IPS DF 6.9 (cell line): ENCODE measurements around the gene CETP.

Experiments
- DNase-seq: peaks from one replicate; pipeline ENCODE4 v3.0.0-alpha.2; 2013; ENCODE audit warnings: low read depth, low spot score
- H3K27ac ChIP-seq: one replicate; pipeline ENCODE4 v1.5.1; 2013; ENCODE audit warnings: low read length, control low read depth
- H3K27me3 ChIP-seq: 2 replicates; pipeline ENCODE4 v1.6.1; 2013; ENCODE audit warnings: mild to moderate bottlenecking, low read length; ENCODE audit not compliant: control insufficient read depth, insufficient read depth
- H3K36me3 ChIP-seq: 2 replicates; pipeline ENCODE4 v1.6.1; 2013; ENCODE audit warnings: low read length; ENCODE audit not compliant: control insufficient read depth, insufficient read depth
- H3K4me1 ChIP-seq: 2 replicates; pipeline ENCODE4 v1.6.1; 2013; ENCODE audit warnings: low read length; ENCODE audit not compliant: control insufficient read depth, insufficient read depth
- H3K4me3 ChIP-seq: 2 replicates; pipeline ENCODE4 v1.5.1; 2013; ENCODE audit warnings: mild to moderate bottlenecking, low read length
- H3K9me3 ChIP-seq: 2 replicates; pipeline ENCODE4 v1.6.1; 2013; ENCODE audit warnings: low read length, inconsistent platforms; ENCODE audit not compliant: control insufficient read depth, insufficient read depth
- WGBS: extraction: QIAGEN DNeasy Blood & Tissue Kit; methylation state at CpG from one replicate; pipeline ENCODE4 v1.1.7; 2013; ENCODE audit warnings: mixed read lengths, missing lambda C conversion rate; ENCODE audit not compliant: insufficient read length, insufficient coverage; 5-methylcytosine and 5-hydroxymethylcytosine counted together

Gene CETP, protein sequence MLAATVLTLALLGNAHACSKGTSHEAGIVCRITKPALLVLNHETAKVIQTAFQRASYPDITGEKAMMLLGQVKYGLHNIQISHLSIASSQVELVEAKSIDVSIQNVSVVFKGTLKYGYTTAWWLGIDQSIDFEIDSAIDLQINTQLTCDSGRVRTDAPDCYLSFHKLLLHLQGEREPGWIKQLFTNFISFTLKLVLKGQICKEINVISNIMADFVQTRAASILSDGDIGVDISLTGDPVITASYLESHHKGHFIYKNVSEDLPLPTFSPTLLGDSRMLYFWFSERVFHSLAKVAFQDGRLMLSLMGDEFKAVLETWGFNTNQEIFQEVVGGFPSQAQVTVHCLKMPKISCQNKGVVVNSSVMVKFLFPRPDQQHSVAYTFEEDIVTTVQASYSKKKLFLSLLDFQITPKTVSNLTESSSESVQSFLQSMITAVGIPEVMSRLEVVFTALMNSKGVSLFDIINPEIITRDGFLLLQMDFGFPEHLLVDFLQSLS

DNA sequence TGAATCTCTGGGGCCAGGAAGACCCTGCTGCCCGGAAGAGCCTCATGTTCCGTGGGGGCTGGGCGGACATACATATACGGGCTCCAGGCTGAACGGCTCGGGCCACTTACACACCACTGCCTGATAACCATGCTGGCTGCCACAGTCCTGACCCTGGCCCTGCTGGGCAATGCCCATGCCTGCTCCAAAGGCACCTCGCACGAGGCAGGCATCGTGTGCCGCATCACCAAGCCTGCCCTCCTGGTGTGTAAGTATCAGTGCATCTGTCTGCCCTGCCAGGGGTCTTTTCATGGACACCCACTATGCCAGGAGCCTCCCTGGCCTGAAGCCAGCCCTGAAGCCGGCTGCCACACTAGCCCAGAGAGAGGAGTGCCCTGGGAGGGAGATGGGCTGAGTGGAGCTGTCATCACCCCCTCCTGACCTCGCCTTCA lies at the start of gene CETP:
Gene CETP, plus strand, starts transcription at position 100 of the 431 bp plus-strand sequence. Its CDS starts 30 bp downstream, at position 130.
- no peak within 1 kb of the TSS for H3K4me3 ChIP-seq
- WGBS = no CpG with 5 or more reads among the region's 12 CpGs
- no peaks in the 10 kb centered on the region for H3K9me3 ChIP-seq
- no peak within 1 kb of the TSS for H3K27ac ChIP-seq
- DNase-seq = no peak
- H3K36me3 ChIP-seq = no peaks in the 10 kb centered on the region
- H3K27me3 ChIP-seq = no peaks in the 10 kb centered on the region
- no peaks in the 10 kb centered on the region; the same call in 1 of the 2 replicates for H3K4me1 ChIP-seq

DNA sequence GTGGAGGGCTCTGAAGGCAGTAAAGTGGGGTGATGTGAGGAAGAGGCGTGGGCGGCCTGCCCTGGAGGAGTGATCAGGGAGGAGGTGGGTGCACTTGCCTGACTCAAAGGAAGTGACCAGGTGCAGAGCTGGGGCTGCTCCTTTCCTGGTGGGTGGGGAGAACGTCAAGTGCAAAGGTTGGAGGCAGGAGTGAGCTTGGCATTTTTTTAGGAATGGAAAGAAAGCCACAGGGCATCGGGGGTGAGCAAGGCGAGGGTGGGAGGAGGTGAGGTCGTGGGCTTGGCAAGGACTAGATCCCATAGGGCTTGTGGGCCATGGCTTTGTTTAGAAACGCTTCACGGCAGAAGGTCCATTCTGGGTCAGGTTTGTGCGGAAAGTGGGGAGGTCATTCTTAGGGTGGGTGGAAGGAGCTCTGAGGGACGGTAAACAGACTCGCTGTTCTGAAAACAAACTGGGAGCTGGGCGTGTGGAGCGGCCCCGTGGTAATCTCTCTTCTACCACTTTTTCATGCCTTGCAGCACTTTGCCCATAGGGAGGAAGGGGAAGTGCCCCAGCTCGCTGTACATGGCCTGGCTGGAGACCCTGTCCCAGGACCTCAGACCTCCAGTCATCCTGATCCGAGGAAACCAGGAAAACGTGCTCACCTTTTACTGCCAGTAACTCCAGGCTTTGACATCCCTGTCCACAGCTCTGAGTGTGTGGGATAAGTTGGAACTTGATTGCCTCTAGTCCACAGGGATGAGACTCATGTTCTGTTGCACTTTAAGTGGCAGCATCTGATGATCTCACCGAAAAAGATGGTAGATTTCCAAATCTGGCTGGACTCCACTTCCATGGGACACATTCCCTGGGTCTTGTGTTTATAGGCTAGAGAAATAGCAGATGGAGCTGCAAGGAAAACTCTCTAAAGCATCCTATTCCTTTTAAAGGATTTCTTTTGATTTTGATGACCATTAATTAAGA lies 48.7 kb upstream of the CETP start:
- Histone ChIP-seq H3K4me1 (peaks cover 4% of the 10 kb centered on the region; the same call in 1 of the 2 replicates), H3K27ac (no peak overlapping the region), H3K27me3 (no peaks in the 10 kb centered on the region), H3K36me3 (no peaks in the 10 kb centered on the region), H3K4me3 (no peak overlapping the region), H3K9me3 (no peaks in the 10 kb centered on the region)
- WGBS = no CpG with 5 or more reads among the region's 18 CpGs
- DNase-seq = no peak

DNA sequence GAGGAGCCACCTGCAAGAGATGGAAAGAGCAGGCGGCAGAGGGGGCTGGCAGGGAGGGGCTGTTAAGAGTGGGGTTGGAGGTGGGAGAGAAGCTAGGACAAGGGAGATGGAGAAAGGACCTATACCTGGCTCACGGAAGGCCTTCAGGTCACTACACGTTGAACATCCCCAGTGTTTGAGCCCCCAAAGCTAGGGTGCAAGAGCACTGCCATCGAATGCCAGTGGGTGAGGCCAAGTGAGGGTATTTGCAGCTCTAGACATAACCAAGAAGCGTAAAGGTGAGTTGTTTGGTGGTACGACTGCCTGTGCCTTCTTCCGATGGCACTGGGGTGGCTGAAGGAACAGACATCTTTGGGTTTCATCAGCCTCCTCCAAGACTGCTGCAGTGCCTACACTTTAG lies 46.9 kb upstream of the CETP start:
- H3K9me3 ChIP-seq = no peaks in the 10 kb centered on the region
- H3K4me1 ChIP-seq = peaks cover 4% of the 10 kb centered on the region; the same call in 1 of the 2 replicates
- H3K4me3 ChIP-seq = no peak overlapping the region
- WGBS = no CpG with 5 or more reads among the region's 7 CpGs
- no peak for DNase-seq
- H3K27ac ChIP-seq = no peak overlapping the region
- no peaks in the 10 kb centered on the region for H3K36me3 ChIP-seq
- H3K27me3 ChIP-seq = no peaks in the 10 kb centered on the region

DNA sequence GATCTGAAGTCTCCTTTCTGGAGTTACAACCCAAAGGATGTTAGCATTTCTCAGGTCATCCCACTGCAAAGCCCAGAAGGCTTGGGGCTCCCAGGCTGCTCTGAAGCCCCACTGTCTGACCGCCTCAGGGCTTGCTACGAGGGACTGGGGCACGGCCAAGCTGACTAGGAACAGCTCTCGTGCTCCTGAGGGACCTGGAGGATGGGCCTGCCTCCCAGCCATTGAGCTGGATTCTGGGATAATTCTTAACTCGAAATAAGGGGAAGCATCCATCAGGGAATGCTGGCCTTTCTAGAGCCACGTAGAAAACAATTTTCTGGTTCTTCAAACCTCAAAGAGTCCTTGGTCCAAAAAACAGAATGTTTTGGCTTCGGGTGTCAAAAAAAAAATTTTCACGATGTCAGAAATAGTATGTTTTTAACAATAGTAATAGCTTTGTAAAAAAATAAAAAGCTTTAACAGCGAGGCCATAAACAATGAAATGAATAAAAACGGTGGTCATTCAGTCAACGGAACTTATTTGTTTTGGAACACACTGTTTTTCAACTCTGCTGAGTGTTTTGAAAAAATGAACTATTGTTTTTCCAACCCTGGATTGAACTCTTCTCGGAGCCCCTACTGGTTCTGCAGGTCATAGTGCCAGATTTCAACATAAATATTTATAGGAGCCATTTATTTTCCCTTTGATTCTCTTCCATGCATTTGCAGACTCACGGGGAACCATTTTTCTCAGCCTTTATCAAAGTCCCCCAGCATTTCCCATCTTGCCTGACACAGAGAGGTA lies 46.2 kb upstream of the CETP start:
- no peaks in the 10 kb centered on the region for H3K9me3 ChIP-seq
- peaks cover 4% of the 10 kb centered on the region; the same call in 1 of the 2 replicates for H3K4me1 ChIP-seq
- DNase-seq = no peak
- no peaks in the 10 kb centered on the region for H3K36me3 ChIP-seq
- H3K4me3 ChIP-seq = no peak overlapping the region; the same call in 1 of the 2 replicates
- no CpG with 5 or more reads among the region's 13 CpGs for WGBS
- no peaks in the 10 kb centered on the region for H3K27me3 ChIP-seq
- no peak overlapping the region for H3K27ac ChIP-seq

DNA sequence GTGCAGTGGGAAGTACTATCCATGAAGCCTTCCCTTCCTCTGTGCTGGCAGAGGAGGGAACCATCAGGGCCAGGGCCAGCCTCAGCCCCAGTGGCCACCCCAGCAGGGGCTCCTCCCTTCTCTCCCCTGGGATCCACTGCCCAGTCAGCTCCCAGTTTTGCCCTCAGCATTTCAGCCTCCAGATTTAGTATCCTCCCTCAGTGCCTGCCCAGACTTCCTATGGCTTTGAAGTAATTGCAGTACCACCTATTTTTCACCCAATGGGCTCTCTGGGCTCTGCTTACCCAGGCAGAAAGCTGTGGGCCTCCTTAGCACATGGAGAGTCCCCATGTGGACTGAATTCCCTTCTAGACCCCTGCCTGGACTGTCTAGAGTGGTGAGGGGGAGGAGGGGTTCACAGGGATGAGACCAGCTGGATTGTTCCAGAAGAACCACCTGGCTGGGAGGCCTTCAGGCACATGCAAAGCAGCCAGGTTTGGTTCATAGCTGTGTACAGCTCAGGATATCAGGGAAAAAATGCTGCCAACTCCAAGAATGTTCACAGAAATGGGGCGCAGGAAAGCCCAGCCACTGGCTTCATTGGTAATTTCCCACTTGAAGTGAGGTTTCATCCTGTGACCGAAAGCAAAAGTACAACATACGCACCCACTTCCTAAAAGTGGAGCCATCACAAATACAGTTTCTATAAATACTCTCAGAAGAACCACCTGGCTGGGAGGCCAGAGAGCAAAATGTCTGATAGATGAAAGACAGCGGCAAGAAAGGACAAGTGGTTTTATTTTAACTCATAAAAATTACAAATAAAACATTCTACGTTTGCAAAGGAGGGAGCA lies 45.0 kb upstream of the CETP start:
- WGBS = no CpG with 5 or more reads among the region's 5 CpGs
- Histone ChIP-seq H3K27me3 (no peaks in the 10 kb centered on the region), H3K36me3 (no peaks in the 10 kb centered on the region), H3K27ac (no peak overlapping the region), H3K4me3 (no peak overlapping the region), H3K4me1 (peaks cover 2% of the 10 kb centered on the region; the same call in 1 of the 2 replicates), H3K9me3 (no peaks in the 10 kb centered on the region)
- no peak for DNase-seq

DNA sequence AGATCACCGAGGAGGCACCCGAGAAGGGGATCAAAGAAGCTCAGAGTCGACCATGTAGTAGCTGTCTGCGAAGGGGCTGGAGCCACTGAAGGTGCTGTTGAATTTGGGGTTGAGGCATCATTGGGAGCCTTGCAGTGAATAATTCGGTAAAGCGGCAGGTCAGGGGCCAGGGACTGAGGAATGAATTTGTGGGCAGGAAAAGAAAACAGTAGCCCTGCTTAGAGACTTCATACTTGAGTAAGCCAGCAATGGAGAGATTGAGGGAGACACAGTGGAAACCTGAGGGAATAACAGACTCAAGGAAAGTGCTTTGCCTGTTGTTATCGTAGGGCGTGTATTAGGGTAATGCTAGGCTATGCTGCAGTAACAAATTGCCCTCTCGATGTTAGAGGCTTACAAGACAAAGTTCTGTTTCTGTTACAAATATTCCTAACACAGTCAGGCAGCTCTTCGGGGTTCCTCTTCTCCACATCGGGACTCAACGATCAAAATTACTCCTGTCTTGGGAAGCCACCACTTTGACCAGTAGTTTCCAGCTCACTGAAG lies 43.2 kb upstream of the CETP start:
- Histone ChIP-seq H3K27me3 (no peaks in the 10 kb centered on the region), H3K36me3 (no peaks in the 10 kb centered on the region), H3K4me1 (no peaks in the 10 kb centered on the region), H3K27ac (no peak overlapping the region), H3K4me3 (no peak overlapping the region), H3K9me3 (no peaks in the 10 kb centered on the region)
- no peak for DNase-seq
- no CpG with 5 or more reads among the region's 12 CpGs for WGBS

DNA sequence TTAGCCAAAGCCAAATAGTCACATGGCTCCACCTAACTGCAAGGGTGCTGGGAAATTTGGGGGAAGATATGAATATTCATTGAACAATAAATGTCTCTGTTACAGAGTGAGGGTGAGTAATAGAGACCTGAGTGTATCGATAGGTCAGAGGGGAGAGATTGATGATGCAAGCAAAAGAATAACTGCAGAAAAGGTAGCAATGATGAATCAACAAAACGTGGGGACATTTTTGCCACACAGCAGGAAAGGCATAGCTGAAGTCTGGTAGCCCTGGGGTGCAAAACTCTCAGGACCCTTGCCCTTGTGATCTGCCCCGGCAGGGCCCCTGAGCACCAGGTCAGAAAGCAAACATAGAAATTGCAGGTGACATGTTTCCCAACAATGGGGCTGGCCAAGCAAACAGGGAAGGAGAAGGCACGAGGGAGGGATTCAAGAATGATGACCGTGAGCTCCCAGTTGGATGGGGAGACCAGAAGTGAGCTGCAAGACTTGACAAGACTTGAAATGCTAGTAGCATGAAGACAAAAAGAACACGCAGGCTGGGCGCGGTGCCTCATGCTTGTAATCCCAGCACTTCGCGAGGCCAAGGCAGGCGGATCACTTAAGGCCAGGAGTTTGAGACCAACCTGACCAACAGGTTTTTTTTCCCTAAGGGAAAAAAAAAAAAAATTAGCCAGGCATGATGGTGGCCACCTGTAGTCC lies 42.5 kb upstream of the CETP start:
- Histone ChIP-seq H3K9me3 (no peaks in the 10 kb centered on the region), H3K27me3 (no peaks in the 10 kb centered on the region), H3K4me1 (no peaks in the 10 kb centered on the region), H3K4me3 (no peak overlapping the region), H3K36me3 (no peaks in the 10 kb centered on the region), H3K27ac (no peak overlapping the region)
- WGBS = no CpG with 5 or more reads among the region's 11 CpGs
- DNase-seq = no peak

DNA sequence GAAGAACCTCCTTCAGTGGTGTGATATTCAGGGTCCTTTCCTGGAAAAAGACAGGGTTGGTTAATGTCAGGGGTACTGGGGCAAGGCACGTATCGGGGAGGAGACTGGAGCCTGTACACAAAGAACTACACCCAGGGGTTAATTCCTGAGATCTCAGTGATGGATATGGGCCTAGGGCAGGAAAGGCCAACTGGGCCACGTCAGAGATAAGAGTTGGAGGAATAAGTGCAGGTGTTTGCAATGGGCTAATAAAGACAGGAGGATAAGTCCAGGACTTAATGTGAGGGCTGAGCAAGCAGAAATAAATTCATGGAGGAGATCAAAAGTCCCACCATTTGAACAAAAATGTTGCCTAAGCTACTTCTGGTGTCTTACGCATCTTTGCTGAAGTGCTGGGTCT lies 40.2 kb upstream of the CETP start:
- no peak for DNase-seq
- Histone ChIP-seq H3K4me1 (no peaks in the 10 kb centered on the region), H3K27me3 (no peaks in the 10 kb centered on the region), H3K9me3 (no peaks in the 10 kb centered on the region), H3K27ac (no peak overlapping the region), H3K4me3 (no peak overlapping the region), H3K36me3 (no peaks in the 10 kb centered on the region)
- WGBS = no CpG with 5 or more reads among the region's 4 CpGs
